GM19395 (cell line): ENCODE measurements around the gene ZER1.
A peak's percentile ranks its signal among the peaks of the same experiment; 100 is the strongest.
"Not testable (repeated sequence)": the region's sequence is repeated elsewhere in the genome, so short reads cannot be mapped to it uniquely, and the experiment has no call there.

Source experiments
- ATAC-seq: cut with Tn5 transposase; IDR thresholded peaks from one replicate; pipeline ENCODE4 v1.9.1; 2021; ENCODE audit warnings: mild to moderate bottlenecking, moderate library complexity; ENCODE audit not compliant: unreplicated experiment

Gene ZER1

GRCh38 chr9:128771745-128772519 is at the start of gene ZER1:
Gene ZER1, minus strand, starts transcription at chr9:128771927. Its CDS starts 16,362 bp downstream, at chr9:128755565.
- ATAC-seq: peak; percentile 92

GRCh38 chr9:128820665-128821583 is 49.2 kb upstream of the ZER1 start:
- no peak for ATAC-seq

- ATAC-seq: no peak
These were observed 48.3 kb upstream of the ZER1 start for GRCh38 chr9:128819716-128820664.

- ATAC-seq: peak; percentile 26
These were observed 47.4 kb upstream of the ZER1 start for GRCh38 chr9:128818839-128819715.

GRCh38 chr9:128818099-128818838 is 46.5 kb upstream of the ZER1 start, which contains the start of gene ENDOG:
Gene ENDOG, plus strand, starts transcription at chr9:128818500. Its CDS starts 185 bp downstream, at chr9:128818685.
- ATAC-seq: peak; percentile 84

- ATAC-seq: no peak
These were observed 39.1 kb upstream of the ZER1 start for GRCh38 chr9:128810873-128811272.

- no peak for ATAC-seq
These were observed 38.1 kb upstream of the ZER1 start for GRCh38 chr9:128809831-128810230.

GRCh38 chr9:128809036-128809599 is 37.4 kb upstream of the ZER1 start:
- ATAC-seq: no peak

- no peak for ATAC-seq
These were observed 36.8 kb upstream of the ZER1 start for GRCh38 chr9:128808543-128808942.

- no peak for ATAC-seq
These were observed 36.1 kb upstream of the ZER1 start for GRCh38 chr9:128807827-128808226.

- ATAC-seq: no peak
These were observed 33.9 kb upstream of the ZER1 start for GRCh38 chr9:128805661-128806060.

GRCh38 chr9:128802482-128802881 is 30.8 kb upstream of the ZER1 start:
- ATAC-seq: no peak

- no peak for ATAC-seq
These were observed 28.3 kb upstream of the ZER1 start for GRCh38 chr9:128800061-128800460.

GRCh38 chr9:128798896-128799295 is 27.2 kb upstream of the ZER1 start:
- no peak for ATAC-seq

- ATAC-seq: not testable (repeated sequence)
These were observed 23.2 kb upstream of the ZER1 start for GRCh38 chr9:128794961-128795360.

GRCh38 chr9:128792978-128793686 is 21.4 kb upstream of the ZER1 start:
- no peak for ATAC-seq

- ATAC-seq: no peak
These were observed 20.4 kb upstream of the ZER1 start for GRCh38 chr9:128792134-128792533.

GRCh38 chr9:128790536-128790935 is 18.8 kb upstream of the ZER1 start:
- no peak for ATAC-seq
